Subcutaneous adipose tissue (tissue), 4 donors: ENCODE measurements around the gene AUNIP. TPM values are rescaled to one million over a fixed set of nuclear protein-coding genes. Genes with fewer than 3 reads are reported as not detected.

Source experiments
- CTCF ChIP-seq: fragments of 450-650 bp; IDR thresholded peaks from one replicate; pipeline ENCODE4 v1.5.1; 2016; ENCODE audit warnings: low read depth, mild to moderate bottlenecking, control low read depth, antibody characterized with exemption, moderate library complexity
- total RNA-seq, 4 donors: library from RNA; depleted of rRNA; stranded (reverse); fragments of >200 nt; gene quantifications; one replicate each; pipeline ENCODE4 v1.1.0, GENCODE V29; 2016

The AUNIP gene
- total RNA-seq, 4 donors from 2014 or later, result 1.9 TPM; not detected in 3

GRCh38 chr1:25817840-25818501, 41.3 kb downstream of the AUNIP start:
- TF ChIP-seq CTCF, result no peak

- no peak for TF ChIP-seq CTCF
These were observed 43.0 kb downstream of the AUNIP start for GRCh38 chr1:25816112-25816718.

- TF ChIP-seq CTCF, result no peak
These were observed 43.8 kb downstream of the AUNIP start for GRCh38 chr1:25815208-25816111.

- TF ChIP-seq CTCF, result no peak
These were observed 44.6 kb downstream of the AUNIP start for GRCh38 chr1:25814549-25815087.

GRCh38 chr1:25813734-25814471, 45.4 kb downstream of the AUNIP start:
- TF ChIP-seq CTCF, result no peak

- no peak for TF ChIP-seq CTCF
These were observed 46.1 kb downstream of the AUNIP start for GRCh38 chr1:25813071-25813733.
